Measurements from ENCODE around the gene SIRT2.

The SIRT2 gene

GRCh38 chr19:38848299-38849146 is 50.9 kb downstream of the SIRT2 start:
- DNase-seq: no peak
- H3K36me3 ChIP-seq (replicated peaks): peaks cover 45% of the 10 kb centered on the region

GRCh38 chr19:38846097-38846496 is 53.3 kb downstream of the SIRT2 start:
- no peaks in the 10 kb centered on the region for H3K27me3 ChIP-seq (replicated peaks)
- peaks cover 69% of the 10 kb centered on the region for H3K36me3 ChIP-seq (replicated peaks)
- no peak for DNase-seq
- no peak for TF ChIP-seq CTCF (IDR thresholded peaks at IDR 0.05; ENCODE audit: low read depth, low read length, missing control alignments)
- H3K4me3 ChIP-seq (ENCODE audit: low read depth, low read length): no peak overlapping the region
- H3K27ac ChIP-seq: no peak overlapping the region
- in situ Hi-C loops (cut with HindIII; ENCODE audit: low pct_ligation_motif_present, low sequenced_read_pairs): no loop called here

More at GRCh38 chr19:38848299-38849146, 50.9 kb downstream of the SIRT2 start:
- H3K4me3 ChIP-seq (ENCODE audit: low read depth, low read length): peak overlapping the region; percentile 59
- peak overlapping the region; percentile 100 for H3K27ac ChIP-seq
- TF ChIP-seq CTCF (IDR thresholded peaks at IDR 0.05; ENCODE audit: low read depth, low read length, missing control alignments): no peak
- in situ Hi-C loops (cut with HindIII; ENCODE audit: low pct_ligation_motif_present, low sequenced_read_pairs): no loop called here
- no peaks in the 10 kb centered on the region for H3K27me3 ChIP-seq (replicated peaks)

GRCh38 chr19:38845374-38846024 is 53.9 kb downstream of the SIRT2 start:
- no peak for TF ChIP-seq CTCF (IDR thresholded peaks at IDR 0.05; ENCODE audit: low read depth, low read length, missing control alignments)
- in situ Hi-C loops (cut with HindIII; ENCODE audit: low pct_ligation_motif_present, low sequenced_read_pairs): no loop called here
- no peaks in the 10 kb centered on the region for H3K27me3 ChIP-seq (replicated peaks)
- DNase-seq: no peak
- no peak overlapping the region for H3K27ac ChIP-seq
- H3K4me3 ChIP-seq (ENCODE audit: low read depth, low read length): no peak overlapping the region
- H3K36me3 ChIP-seq (replicated peaks): peaks cover 75% of the 10 kb centered on the region

GRCh38 chr19:38844093-38844686 is 55.2 kb downstream of the SIRT2 start:
- H3K4me3 ChIP-seq (ENCODE audit: low read depth, low read length): no peak overlapping the region
- no peaks in the 10 kb centered on the region for H3K27me3 ChIP-seq (replicated peaks)
- H3K27ac ChIP-seq: no peak overlapping the region
- peaks cover 84% of the 10 kb centered on the region for H3K36me3 ChIP-seq (replicated peaks)
- DNase-seq: no peak
- in situ Hi-C loops (cut with HindIII; ENCODE audit: low pct_ligation_motif_present, low sequenced_read_pairs): no loop called here
- TF ChIP-seq CTCF (IDR thresholded peaks at IDR 0.05; ENCODE audit: low read depth, low read length, missing control alignments): no peak

- no peak overlapping the region for H3K4me3 ChIP-seq (ENCODE audit: low read depth, low read length)
- TF ChIP-seq CTCF (IDR thresholded peaks at IDR 0.05; ENCODE audit: low read depth, low read length, missing control alignments): no peak
- no peak overlapping the region for H3K27ac ChIP-seq
- DNase-seq: no peak
- in situ Hi-C loops (cut with HindIII; ENCODE audit: low pct_ligation_motif_present, low sequenced_read_pairs): no loop called here
- no peaks in the 10 kb centered on the region for H3K27me3 ChIP-seq (replicated peaks)
- H3K36me3 ChIP-seq (replicated peaks): peaks cover 90% of the 10 kb centered on the region
Measured at GRCh38 chr19:38843175-38843758, 56.2 kb downstream of the SIRT2 start.

Measured in brain microvascular endothelial cell (primary cell).